Activated CD4-positive, CD25-positive, alpha-beta regulatory T cell treated with anti-CD3 and anti-CD28 coated beads, Interleukin-2, amount 50 U/mL, for 16 hours (primary cell): ENCODE results near the gene IFI44.
A peak's percentile ranks its signal among the peaks of the same experiment; 100 is the strongest.

Experiments
- DNase-seq: peaks from one replicate; pipeline ENCODE4 v3.0.0-alpha.2; 2020; ENCODE audit warnings: low read depth, low spot score

IFI44 gene

DNA sequence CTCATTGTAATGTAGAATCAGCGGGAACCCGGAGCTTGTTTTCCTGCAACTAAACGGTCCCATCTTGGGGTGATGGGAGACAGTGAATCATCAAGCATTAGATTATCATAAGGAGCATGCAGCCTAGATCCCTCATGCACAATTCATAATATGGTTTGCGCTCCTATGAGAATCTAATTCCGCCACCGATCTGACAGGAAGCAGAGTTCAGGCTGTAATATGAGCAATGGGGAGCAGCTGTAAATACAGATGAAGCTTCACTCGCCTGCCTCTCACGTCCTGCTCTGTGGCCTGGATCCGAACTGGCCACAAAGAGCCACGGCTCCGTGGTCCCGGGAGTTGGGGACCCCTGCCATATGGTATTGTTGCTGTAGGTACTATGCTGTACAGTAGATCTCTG, 1.6 kb downstream of the IFI44 start:
- no peak for DNase-seq

DNA sequence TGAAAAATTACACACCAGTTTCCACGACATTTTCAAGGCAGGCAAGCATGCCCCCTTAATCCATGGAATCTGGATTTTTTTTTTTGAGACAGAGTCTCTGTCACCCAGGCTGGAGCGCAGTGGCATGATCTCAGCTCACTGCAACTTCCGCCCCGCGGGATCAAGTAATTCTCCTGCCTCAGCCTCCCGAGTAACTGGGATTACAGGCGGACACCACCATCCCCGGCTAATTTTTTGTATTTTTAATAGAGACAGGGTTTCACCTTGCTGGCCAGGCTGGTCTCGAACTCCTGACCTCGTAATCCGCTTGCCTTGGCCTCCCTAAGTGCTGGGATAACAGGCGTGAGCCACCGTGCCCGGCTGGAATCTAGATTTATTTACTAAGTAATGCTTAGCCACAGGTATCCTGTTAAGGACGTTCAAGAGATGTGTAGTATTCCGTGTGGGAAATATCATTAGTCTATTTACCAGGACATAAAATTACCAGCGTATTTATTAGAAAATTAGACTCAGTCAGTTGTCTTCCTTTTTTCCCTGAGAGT, 2.5 kb downstream of the IFI44 start:
- no peak for DNase-seq

DNA sequence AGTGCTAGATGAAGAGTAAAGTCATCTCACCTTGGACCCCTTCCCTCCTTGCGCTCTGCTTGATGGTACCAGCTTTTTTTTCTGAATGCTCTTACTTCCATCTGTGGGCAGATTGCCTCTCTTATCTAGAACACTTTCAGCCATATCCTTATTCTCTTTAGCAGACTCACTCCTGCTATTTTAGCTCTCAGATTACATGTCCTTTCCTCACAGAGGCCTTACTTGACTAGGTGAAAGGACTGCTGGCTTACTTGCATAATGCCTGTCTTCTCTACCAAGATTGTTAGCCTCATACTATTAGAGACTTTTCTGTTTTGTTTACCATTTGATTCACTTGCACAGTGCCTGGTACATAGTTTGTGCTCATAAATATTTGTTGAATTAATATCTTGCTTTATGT, 9.3 kb downstream of the IFI44 start:
- no peak for DNase-seq

DNA sequence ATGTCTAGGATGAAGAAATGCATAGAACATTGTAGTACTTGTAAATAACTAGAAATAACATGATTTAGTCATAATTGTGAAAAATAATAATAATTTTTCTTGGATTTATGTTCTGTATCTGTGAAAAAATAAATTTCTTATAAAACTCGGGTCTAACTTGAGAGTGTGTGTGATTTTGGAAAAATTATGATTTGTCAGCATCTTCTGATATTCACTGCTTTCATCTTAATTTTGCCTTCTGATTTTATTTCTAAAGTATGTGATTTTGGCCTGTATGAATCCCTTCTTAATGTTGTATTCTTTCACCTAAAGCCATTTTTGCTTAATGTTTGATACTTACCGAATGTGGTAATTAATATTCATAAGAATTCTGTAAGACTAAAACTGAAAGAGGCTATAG, 14.3 kb downstream of the IFI44 start:
- no peak for DNase-seq

DNA sequence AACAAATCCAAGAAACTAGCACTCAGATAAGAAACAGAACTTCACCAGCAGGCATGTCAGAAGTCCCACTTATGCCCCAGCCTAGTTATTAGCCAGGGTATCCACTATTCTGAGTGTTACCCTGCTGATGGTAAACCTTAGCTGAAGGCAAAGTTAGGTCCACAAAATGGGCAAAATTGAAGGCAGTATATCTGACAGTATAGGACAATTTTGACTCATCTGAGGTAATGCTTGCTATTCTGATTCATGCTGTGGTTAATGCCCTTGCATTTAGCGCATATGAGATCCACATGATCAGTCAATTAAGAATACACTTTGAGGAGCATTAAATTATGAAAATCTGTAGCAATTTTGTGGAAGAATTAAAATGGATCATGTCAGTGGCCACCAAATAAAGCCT, 15.1 kb downstream of the IFI44 start:
- no peak for DNase-seq

DNA sequence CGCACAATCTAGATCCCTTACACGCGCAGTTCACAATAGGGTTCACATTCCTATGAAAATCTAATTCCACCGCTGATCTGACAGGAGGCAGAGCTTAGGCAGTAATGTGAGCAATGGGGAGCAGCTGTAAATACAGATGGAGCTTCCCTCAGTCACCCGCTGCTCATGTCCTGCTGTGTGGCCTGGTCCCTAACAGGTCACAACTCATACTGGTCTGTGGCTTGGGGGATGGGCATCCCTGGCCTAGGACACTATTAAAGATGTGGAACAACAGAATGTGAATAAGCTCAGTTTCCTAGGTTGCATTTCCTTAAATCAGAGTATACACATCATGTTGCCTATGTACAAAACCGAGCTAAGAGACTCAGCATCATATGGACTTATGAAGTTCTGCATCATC, 16.2 kb downstream of the IFI44 start:
- DNase-seq: no peak

DNA sequence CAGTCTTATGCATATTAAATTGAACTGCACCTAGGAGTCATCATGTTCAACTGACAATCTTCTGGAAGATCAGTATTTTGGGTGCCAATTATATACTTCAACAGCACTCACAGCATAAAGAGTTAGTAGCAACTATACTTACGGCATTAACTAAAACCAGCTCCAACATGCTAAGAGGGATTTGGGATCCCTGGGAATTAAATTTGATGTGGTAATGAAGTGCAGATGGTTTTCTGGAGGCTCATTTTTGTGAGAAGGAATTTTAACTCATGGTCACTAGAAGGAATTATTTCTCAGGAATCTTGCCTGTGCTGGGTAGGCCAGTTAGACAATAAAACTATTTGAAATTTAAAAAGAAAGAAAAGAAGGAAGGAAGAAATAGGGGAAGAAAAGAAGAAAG, 18.3 kb downstream of the IFI44 start:
- DNase-seq: no peak

DNA sequence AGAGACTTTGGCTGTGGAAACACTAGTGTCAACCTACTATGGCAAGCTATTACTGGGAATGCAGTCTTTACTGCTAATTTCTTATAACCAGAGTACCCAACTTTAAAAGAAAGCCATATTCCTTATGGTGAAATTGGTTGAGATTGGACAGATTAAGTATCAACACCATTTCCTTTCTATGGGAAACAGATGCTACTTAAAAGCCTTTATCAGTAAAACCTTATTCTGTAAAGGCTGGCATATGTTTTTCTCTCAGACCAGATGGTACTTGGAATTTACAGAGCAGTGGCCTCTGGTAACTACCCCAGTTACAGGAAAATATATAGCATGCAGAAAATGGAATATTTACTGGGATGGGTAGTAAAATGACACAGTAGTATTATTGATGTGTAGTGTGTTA, 18.8 kb downstream of the IFI44 start:
- no peak for DNase-seq

DNA sequence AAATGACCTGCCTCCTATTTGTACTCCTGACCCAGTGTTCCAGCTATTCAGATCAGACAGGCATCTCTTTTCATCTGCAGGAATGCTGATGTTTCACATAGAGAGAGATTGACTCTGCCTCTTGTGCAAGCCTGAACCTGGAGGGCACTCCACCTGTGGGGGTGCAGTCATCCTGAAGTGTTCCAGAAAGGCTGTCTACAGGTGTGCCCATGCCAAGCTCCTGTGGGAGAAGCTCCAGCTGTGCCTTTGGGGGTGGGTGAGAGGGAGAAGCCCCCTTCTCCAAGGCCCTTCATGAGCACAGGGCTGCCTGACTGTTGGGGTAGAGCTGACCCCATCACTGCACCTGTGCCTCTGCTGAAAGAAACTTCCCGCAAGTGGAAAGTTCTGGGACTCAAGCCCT, 22.8 kb downstream of the IFI44 start:
- DNase-seq: no peak

DNA sequence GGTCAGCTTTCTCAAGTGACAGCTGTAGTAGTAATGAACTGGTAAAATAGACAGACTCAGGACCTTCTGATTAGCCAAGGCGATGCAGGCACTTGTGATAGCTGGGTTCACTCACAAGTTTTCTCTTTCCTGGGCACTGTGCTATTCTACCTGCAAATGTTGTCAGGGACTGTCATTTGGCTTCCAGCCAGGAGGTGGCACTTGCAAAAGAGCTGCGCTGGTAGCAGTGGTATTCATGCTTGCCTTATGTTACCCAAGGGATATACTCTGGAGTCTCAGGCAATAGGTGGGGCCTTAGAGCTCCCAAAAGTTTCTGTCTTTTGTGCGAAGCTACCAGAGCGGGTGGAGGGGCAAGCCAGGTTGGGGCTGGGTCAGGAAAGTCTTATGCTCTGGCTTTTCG, 23.5 kb downstream of the IFI44 start:
- DNase-seq: no peak

DNA sequence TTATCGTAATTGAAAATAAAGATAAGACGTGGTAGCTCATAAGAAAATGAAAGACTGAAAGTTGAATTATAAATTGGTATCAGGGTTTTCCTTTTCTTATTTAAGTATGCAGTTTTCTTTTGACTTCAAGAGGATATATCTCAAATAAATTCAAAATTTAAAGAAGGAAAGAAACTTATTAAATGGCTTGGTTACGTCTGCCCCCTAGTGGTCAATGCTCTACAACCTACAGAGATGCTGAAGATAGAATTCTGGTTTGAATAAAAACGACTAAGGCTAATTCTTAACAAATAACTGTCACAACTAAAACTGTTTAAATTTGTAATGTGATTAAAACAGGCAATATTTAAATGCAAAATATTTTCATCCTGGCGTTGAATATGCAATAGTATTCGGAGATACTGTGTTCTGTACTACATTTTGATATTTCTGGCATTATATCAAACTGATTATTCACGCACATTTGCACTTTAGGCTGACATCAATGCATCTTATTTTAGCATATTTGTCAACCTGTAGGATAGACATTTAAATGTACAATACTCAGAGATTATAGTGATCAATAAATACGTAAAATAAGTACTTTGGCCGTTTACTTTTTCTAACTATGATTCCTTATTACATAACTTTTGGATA, 26.8 kb downstream of the IFI44 start:
- DNase-seq: peak; percentile 27

DNA sequence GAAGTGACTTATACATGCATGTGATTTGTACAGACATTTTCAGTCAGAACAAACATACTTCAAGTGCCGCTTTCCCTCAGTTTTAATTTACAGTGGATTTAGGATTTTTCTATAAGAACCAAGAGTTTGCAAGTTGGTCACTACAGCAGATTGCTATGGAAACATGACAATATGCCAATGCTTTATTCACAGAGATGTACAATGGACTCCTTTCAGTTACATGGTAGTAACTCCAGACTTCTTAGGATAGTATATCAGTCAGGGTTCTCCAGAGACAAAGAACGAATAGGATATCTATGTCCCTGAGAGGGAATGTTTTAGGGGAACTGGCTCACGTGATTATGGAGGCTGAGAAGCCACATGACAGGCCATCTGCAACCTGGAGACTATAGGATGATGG, 27.4 kb downstream of the IFI44 start:
- DNase-seq: no peak

DNA sequence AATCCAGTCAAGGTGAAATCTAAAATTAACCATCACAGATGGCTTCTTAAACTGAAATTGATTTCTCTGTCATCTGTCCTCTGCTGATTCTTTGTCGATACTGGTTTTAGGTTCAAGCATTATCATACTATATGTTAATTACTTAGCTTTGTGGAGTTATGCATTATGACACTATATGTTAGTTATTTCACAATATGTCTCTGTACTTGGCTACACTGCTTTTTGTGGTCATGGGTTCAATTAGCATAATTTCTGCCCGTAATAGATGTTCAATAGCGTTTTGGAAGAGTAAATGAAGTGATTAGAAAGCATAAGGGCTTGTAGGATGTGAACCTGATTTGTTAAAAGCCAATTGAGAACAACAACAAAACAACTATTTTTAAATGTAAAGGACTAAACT, 28.2 kb downstream of the IFI44 start:
- no peak for DNase-seq

DNA sequence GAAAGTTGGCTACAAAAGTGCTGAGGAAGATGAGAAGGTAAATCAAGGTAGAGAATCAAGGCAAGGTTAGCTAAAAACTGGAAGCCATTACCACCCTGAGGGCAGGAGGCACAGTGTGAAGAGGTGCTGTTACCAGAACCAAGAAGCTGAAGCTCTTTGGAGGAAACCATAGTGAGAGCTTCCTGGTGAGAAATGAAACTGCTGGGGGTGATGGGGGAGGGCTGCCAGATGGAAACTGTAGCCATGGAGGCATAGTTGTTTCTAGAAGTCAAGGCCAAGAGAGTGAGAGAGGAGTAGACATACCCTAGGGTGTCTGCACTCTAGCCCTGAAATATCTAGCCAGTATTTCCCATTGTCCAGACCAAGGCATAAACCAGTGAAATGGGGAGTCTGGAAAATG, 28.7 kb downstream of the IFI44 start:
- no peak for DNase-seq

DNA sequence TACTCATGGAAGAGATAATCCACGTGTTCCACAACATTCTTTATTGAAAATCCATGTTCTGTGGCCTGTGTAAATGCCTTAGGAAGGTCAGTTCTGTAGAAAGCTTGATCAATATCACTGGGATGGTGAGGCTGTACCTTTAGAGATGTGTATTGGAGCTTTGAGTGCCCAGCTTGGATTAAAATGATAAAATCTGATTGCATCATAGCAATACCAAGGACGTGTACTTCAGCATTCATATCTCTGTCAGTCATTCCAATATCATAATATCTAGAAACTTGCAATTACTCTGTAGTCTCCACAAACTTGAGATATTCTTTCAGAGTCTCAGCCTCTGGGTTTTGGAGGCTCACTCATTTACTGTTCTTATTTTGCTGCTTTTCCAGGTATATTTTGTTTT, 31.6 kb downstream of the IFI44 start:
- no peak for DNase-seq

DNA sequence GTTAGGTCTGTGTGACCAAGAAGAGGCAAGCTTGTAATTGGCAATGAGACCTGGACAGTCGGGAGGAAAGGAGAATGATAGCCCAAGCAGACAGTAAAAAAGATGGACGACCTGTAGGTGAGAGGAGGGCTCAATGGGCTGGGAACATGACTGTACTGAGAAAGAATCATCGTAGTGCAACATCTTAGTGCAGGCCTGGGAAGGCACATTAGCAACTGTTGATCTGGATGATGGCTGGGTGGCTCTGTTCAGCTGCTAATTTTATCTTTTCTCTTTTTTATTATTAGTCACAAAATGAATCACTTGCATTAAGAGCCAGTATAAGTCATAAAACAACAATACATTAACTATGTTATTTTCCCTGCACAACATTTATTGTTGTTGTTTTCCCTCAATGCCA, 32.9 kb downstream of the IFI44 start:
- no peak for DNase-seq

DNA sequence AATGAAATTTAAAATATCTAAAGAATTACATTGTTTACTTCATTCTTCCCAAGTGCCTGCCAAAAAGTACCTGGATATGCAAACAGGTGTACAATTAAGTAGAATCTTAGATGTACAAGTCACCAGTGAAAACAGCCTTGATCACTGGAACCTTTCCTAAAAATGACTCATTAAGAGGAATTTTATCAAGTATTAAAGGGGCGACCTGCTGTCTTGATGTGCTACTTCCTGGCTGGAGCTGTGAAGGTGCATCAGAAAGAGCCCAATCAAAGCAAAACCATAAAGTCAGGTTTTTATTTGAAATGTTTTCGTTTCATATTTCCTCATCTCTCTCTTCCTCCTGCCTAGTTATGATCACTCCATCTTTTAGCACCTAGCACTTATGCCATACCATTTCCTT, 33.4 kb downstream of the IFI44 start:
- DNase-seq: no peak

DNA sequence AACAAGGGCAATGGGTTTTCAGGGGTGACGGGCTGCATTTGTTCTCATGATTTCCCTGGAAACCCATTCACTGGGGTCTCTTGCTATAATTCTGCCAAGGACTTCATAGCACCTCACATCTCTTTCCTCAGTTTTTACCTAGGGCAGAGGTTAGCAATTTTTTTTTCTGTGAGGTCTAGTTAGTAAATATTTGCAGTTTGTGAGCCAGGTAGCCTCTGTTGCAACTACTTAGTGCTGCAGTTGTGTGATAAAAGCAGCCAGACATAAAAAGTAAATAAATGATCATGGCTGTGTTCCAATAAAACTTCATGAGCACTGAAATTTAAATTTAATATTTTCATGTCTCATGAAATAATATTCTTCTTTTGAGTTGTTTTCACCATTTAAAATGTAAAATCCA, 37.7 kb downstream of the IFI44 start:
- no peak for DNase-seq

DNA sequence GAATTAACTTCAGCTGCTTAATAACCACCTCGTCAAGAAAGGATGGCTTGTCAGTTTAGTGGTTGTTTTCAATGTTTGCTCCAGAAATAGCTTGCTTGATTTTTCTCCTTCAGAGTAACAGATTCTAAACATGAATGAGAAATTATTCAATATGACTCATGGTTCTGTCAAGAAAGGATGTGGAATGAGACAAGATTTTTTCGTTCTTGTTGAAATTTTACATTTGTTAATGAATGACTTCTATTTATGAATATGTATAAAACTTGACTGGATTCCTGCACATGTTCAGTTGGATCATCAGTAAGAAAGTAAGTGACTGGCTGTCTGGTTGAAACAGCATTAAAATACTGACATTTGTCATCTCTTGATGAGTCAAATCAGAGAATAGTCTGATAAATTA, 38.3 kb downstream of the IFI44 start:
- DNase-seq: no peak

DNA sequence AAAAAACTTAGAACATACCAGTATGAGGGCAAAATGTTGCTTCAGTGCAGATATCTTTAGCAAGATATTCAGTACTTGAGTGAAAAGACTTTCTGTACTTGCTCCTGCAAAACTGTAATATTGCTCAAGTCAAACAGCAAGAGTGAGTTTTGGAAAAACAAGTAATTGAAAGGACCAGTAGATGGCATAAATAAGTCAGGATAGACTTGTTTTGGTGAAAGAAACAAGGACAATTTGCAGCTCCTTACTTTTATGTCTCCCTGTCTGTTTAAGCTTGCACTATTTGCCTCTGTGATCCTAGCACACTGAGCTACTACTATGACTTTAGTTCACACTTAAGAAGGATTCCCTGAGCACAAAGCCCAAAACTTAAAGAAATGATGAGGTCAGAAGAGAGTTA, 39.1 kb downstream of the IFI44 start:
- no peak for DNase-seq

DNA sequence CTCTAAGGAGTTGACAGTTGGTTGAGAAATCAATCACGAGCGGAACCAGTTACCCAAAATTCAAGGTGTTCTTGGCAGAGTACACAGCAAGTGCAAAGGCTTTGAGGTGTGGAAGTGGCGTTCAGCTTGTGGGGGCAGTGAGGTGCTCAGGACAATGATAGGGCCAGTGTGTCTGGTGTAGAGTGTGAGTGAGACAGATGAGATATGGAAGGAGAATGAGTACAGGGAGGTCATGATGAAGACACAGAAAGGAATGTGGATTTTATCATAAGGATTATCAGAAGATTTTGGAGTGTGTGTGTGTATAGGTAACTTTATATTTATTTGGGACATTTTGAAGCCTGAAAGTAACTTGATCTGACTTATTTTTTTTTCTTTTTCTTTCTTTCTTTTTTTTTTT, 40.9 kb downstream of the IFI44 start:
- DNase-seq: no peak

DNA sequence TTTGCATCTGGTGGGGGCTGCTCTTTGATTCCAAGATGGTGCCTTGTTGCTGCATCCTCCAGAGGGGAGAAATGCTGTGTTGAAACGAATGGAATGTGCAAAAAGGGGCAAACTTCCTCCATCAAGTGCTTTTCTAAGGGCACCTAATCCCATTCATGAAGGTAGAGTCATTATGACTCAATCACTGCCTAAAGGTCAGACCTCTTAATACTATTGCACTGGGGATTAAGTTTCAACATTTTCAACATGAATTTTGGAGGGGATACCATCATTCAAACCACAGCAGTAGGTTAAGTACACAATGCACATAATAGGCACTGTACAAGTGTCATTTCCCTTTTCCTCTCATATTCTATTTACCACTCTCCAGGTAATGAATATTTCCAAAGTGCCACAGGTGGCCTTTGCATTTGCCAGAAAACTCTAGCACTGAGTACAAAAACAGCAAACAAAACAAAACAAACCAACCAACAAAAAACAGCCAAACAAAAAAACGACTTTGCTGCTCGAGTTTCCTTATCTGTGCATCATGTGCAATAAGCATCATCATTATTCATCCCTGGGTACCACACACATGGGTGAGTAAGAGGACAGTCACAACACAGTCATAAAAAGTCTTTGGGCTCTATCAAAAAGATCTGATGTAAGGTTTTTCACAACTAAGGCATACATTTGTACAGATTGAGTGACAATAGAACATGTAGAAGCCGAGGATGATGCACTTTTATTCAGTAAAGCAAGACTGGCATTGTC, 42.5 kb downstream of the IFI44 start:
- no peak for DNase-seq

DNA sequence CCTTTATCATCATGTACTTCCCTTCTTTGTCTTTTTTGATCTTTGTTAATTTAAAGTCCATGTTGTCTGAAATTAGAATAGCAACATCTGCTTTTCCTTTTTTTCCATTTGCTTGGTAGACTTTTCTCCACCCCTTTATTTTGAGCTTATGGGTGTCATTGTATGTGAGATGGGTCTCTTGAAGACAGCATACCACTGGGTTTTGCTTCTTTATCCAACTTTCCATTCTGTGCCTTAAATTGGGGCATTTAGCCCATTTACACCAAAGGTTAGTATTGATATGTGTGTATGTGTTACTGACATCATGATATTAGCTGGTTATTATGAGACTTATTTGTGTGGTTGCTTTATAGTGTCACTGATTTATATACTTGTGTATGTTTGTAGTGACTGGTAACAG, 50.2 kb downstream of the IFI44 start:
- no peak for DNase-seq

DNA sequence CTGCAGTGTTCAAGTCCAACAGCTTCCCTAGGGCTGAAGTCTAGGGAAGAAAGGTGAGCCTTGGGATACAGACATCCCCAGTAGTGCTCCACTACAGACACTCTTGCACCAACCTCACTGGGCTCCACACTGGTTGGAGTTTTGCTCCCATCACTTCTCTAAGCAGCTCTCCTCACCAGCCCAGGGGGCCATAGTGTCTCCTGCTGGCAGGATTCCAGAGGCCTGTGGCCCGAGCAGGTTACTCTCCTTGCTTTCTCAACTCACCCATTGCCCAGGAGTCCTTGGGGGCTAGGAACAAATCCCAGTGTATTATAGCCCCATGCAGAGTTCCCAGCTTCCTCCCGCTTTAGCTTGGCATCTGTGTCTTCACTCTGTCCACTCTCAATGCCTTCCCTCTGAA, 52.8 kb downstream of the IFI44 start:
- no peak for DNase-seq
